Caco-2 (cell line): ENCODE results near the gene TMEM116. TPM values are rescaled to one million over a fixed set of nuclear protein-coding genes. Genes with fewer than 3 reads are reported as not detected.
"Not testable (repeated sequence)": the region's sequence is repeated elsewhere in the genome, so short reads cannot be mapped to it uniquely, and the experiment has no call there.

ENCODE experiments used
- BruUV-seq: library from RNA; stranded (reverse); fragments of 400-500 nt; replicated peaks from 2 replicates; lab custom pipeline; 2021; lab: Mats Ljungman, UMichigan
- CTCF ChIA-PET: fragments of 300-600 bp; sonication (Branson Sonifier 250); formaldehyde crosslinking; loops from one replicate; lab custom pipeline; 2022; ENCODE audit warnings: antibody characterized with exemption; lab: Charles Lee
- POLR2A ChIA-PET: fragments of 300-600 bp; sonication (Branson Sonifier 250); formaldehyde crosslinking; loops from one replicate; lab custom pipeline; 2022; ENCODE audit warnings: antibody characterized with exemption; lab: Charles Lee
- DNase-seq, 2 experiments: peaks; one replicate each; pipeline versions ENCODE4 v3.0.0 to v3.0.0-alpha.2; 2020 to 2022
- H3K27me3 ChIP-seq: replicated peaks from 2 replicates; pipeline ENCODE4 v1.6.0; 2011; ENCODE audit warnings: low read length; ENCODE audit not compliant: control insufficient read depth, insufficient read depth
- H3K36me3 ChIP-seq: 2 replicates; pipeline ENCODE4 v1.5.1; 2011; ENCODE audit warnings: low read length; ENCODE audit not compliant: control insufficient read depth, insufficient read depth
- H3K4me1 ChIP-seq: fragments of 250-450 bp; sonication (Bioruptor Pico); 2 replicates; pipeline ENCODE4 v1.5.1; 2020; ENCODE audit warnings: mild to moderate bottlenecking
- H3K4me3 ChIP-seq: 2 replicates; pipeline ENCODE4 v1.5.1; 2011; ENCODE audit warnings: low read depth, mild to moderate bottlenecking, control low read depth, low read length
- H3K9me3 ChIP-seq: fragments of 250-450 bp; sonication (Bioruptor Pico); 2 replicates; pipeline ENCODE4 v1.5.1; 2020; ENCODE audit warnings: mild to moderate bottlenecking, moderate library complexity
- H3K27ac Mint-ChIP-seq: one replicate; pipeline ENCODE4 v1.8.0; 2022; ENCODE audit warnings: mixed read lengths; ENCODE audit not compliant: unreplicated experiment
- H3K27me3 Mint-ChIP-seq: one replicate; pipeline ENCODE4 v1.8.0; 2022; ENCODE audit warnings: mixed read lengths; ENCODE audit not compliant: insufficient read depth, unreplicated experiment
- H3K36me3 Mint-ChIP-seq: one replicate; pipeline ENCODE4 v1.8.0; 2022; ENCODE audit warnings: mild to moderate bottlenecking, mixed read lengths; ENCODE audit not compliant: insufficient read depth, unreplicated experiment
- H3K4me1 Mint-ChIP-seq: one replicate; pipeline ENCODE4 v1.8.0; 2022; ENCODE audit warnings: low read depth, mixed read lengths; ENCODE audit not compliant: unreplicated experiment
- H3K4me3 Mint-ChIP-seq: one replicate; pipeline ENCODE4 v1.8.0; 2022; ENCODE audit warnings: mild to moderate bottlenecking, moderate library complexity, mixed read lengths; ENCODE audit not compliant: unreplicated experiment
- H3K9me3 Mint-ChIP-seq: one replicate; pipeline ENCODE4 v1.8.0; 2022; ENCODE audit warnings: mixed read lengths; ENCODE audit not compliant: unreplicated experiment
- CTCF ChIP-seq, 2 experiments: fragments of 200-600 bp in 1 of 2; IDR thresholded peaks; 1 replicate in 1 of 2; 2 replicates in 1 of 2; pipeline versions ENCODE4 v1.5.1 to v1.8.0; 2011 to 2022; ENCODE audit warnings: antibody characterized with exemption in 1 of 2, control low read depth in 1 of 2, inconsistent platforms in 1 of 2, low read depth in 1 of 2, low read length in 1 of 2, mild to moderate bottlenecking in 1 of 2, moderate library complexity in 1 of 2; ENCODE audit not compliant: insufficient read depth in 1 of 2, severe bottlenecking in 1 of 2, unreplicated experiment in 1 of 2
- intact Hi-C: fragments of 100-400 bp; cut with micrococcal nuclease; formaldehyde crosslinking; loops from one replicate; pipeline ENCODE4 v1.10.0; 2022; ENCODE audit not compliant: unreplicated experiment
- total RNA-seq: library from RNA; stranded (reverse); gene quantifications from 2 replicates; pipeline ENCODE4 v1.2.3, GENCODE V29; 2022

TMEM116 gene
- total RNA-seq, 1 experiment from 2014 or later: 11.0 TPM

- intact Hi-C loops: no loop called here
- CTCF ChIA-PET: no interaction called here
These were observed 33.0 kb upstream of the TMEM116 start for GRCh38 chr12:112046003-112046402.

GRCh38 chr12:112036614-112037013 lies 23.6 kb upstream of the TMEM116 start:
- H3K27me3 Mint-ChIP-seq, H3K9me3 Mint-ChIP-seq, intact Hi-C loops, POLR2A ChIA-PET, H3K4me1 Mint-ChIP-seq, BruUV-seq, CTCF ChIA-PET, DNase-seq, H3K36me3 ChIP-seq, H3K4me3 ChIP-seq, H3K9me3 ChIP-seq, H3K27me3 ChIP-seq, H3K4me1 ChIP-seq, H3K27ac Mint-ChIP-seq, H3K4me3 Mint-ChIP-seq: not testable (repeated sequence)
- peaks cover 81% of the 10 kb centered on the region for H3K36me3 Mint-ChIP-seq

More at GRCh38 chr12:112046003-112046402, 33.0 kb upstream of the TMEM116 start:
- Histone ChIP-seq H3K4me3 (no peak overlapping the region), H3K9me3 (no peaks in the 10 kb centered on the region), H3K27me3 (no peaks in the 10 kb centered on the region), H3K36me3 (peaks cover 4% of the 10 kb centered on the region; the same call in 1 of the 2 replicates), H3K4me1 (no peaks in the 10 kb centered on the region)
- Mint-ChIP-seq H3K4me3 (no peak overlapping the region), H3K27me3 (no peaks in the 10 kb centered on the region), H3K4me1 (no peaks in the 10 kb centered on the region), H3K9me3 (no peaks in the 10 kb centered on the region), H3K27ac (peak overlapping the region; percentile 30), H3K36me3 (peaks cover 81% of the 10 kb centered on the region)
- no peak for DNase-seq
- no peak for TF ChIP-seq CTCF (IDR thresholded peaks at IDR 0.05; ENCODE audit: insufficient read depth in 1 of 2, low read depth in 1 of 2, low read length in 1 of 2, severe bottlenecking in 1 of 2, unreplicated experiment in 1 of 2)
- no TSS peak for BruUV-seq
- POLR2A ChIA-PET: no interaction called here

- H3K4me3 Mint-ChIP-seq: no peak overlapping the region
- Histone ChIP-seq H3K4me1 (no peaks in the 10 kb centered on the region), H3K36me3 (no peaks in the 10 kb centered on the region), H3K27me3 (no peaks in the 10 kb centered on the region), H3K4me3 (no peak overlapping the region), H3K9me3 (no peaks in the 10 kb centered on the region)
- H3K27ac Mint-ChIP-seq: no peak overlapping the region
- H3K4me1 Mint-ChIP-seq: no peaks in the 10 kb centered on the region
- ChIA-PET CTCF (interaction anchor here (0.6 kb wide), 1 partner anchor 90 kb away, joined by 6 read pairs; no protein-coding TSS in a partner anchor), POLR2A (no interaction called here)
- H3K36me3 Mint-ChIP-seq: peaks cover 90% of the 10 kb centered on the region
- intact Hi-C loops: no loop called here
- TF ChIP-seq CTCF (IDR thresholded peaks at IDR 0.05; ENCODE audit: insufficient read depth in 1 of 2, low read depth in 1 of 2, low read length in 1 of 2, severe bottlenecking in 1 of 2, unreplicated experiment in 1 of 2): no peak
- no peak for DNase-seq
- H3K27me3 Mint-ChIP-seq: no peaks in the 10 kb centered on the region
- no TSS peak for BruUV-seq
- H3K9me3 Mint-ChIP-seq: no peaks in the 10 kb centered on the region
These were observed 22.3 kb upstream of the TMEM116 start for GRCh38 chr12:112035219-112035785.
